ENCODE data around the gene SUPT7L.

The SUPT7L gene

GRCh38 chr2:27661371-27661770 is 2.0 kb downstream of the SUPT7L start:
- no peaks in the 10 kb centered on the region for H3K9me3 ChIP-seq (ENCODE audit: control insufficient read depth, insufficient read depth, low read depth, low read length)
- peaks cover 38 to 63% of the 10 kb centered on the region in 2 experiments for H3K36me3 ChIP-seq (ENCODE audit: control insufficient read depth in 2 of 2, insufficient read depth in 1 of 2, low read length in 2 of 2)
- H3K4me3 ChIP-seq (ENCODE audit: low read depth, low read length) = no peak overlapping the region
- peaks cover 7% of the 10 kb centered on the region; the same call in 1 of the 2 replicates for H3K4me1 ChIP-seq (ENCODE audit: control insufficient read depth, insufficient read depth, low read length)
- TF ChIP-seq ZNF571 (tag by site-specific recombination; IDR thresholded peaks at IDR 0.05) (no peak), ZNF302 (tag by site-specific recombination; IDR thresholded peaks at IDR 0.05; ENCODE audit: low read depth) (no peak), ZNF366 (tag by site-specific recombination; conservative IDR thresholded peaks at IDR 0.05) (no peak), ZNF394 (tag by site-specific recombination; IDR thresholded peaks at IDR 0.05; ENCODE audit: borderline replicate concordance) (no peak), ZNF624 (tag by site-specific recombination; IDR thresholded peaks at IDR 0.05) (no peak), PRDM10 (tag by site-specific recombination; IDR thresholded peaks at IDR 0.05) (no peak), ZNF501 (tag by site-specific recombination; IDR thresholded peaks at IDR 0.05) (no peak), IKZF3 (tag by site-specific recombination; IDR thresholded peaks at IDR 0.05) (no peak), REST (tag by site-specific recombination; IDR thresholded peaks at IDR 0.05) (no peak), ZNF404 (tag by site-specific recombination; IDR thresholded peaks at IDR 0.05) (no peak), ZNF335 (tag by site-specific recombination; conservative IDR thresholded peaks at IDR 0.05) (no peak), ZNF121 (tag by site-specific recombination; IDR thresholded peaks at IDR 0.05) (no peak), ZNF362 (tag by site-specific recombination; IDR thresholded peaks at IDR 0.05) (no peak), ZNF843 (tag by site-specific recombination; IDR thresholded peaks at IDR 0.05) (no peak), ZNF146 (tag by site-specific recombination; IDR thresholded peaks at IDR 0.05) (no peak), ZNF692 (tag by site-specific recombination; IDR thresholded peaks at IDR 0.05) (no peak)
- ChIA-PET CTCF (interaction anchor here (0.6 to 3.6 kb wide), 2 partner anchors 22 to 120 kb away, joined by 3 to 28 read pairs; no protein-coding TSS in a partner anchor), POLR2A (no interaction called here)
- no peak overlapping the region for H3K27ac ChIP-seq (ENCODE audit: extremely low read depth, low read depth, low read length)

Data from HEK293 (cell line).